NCI-H1092 (cell line): Measurements from ENCODE around the gene NUTM2B.
"Not testable (repeated sequence)": the region's sequence is repeated elsewhere in the genome, so short reads cannot be mapped to it uniquely, and the experiment has no call there.

ENCODE experiments used
- DNase-seq: peaks from one replicate; lab custom pipeline; 2025; lab: John Stamatoyannopoulos, UW

Gene NUTM2B

GRCh38 chr10:79702927-79703326 is at the start of gene NUTM2B:
TSS of gene NUTM2B (plus strand) at chr10:79703227. CDS start at chr10:79703610, 383 bp downstream.
- DNase-seq = not testable (repeated sequence)

DNA sequence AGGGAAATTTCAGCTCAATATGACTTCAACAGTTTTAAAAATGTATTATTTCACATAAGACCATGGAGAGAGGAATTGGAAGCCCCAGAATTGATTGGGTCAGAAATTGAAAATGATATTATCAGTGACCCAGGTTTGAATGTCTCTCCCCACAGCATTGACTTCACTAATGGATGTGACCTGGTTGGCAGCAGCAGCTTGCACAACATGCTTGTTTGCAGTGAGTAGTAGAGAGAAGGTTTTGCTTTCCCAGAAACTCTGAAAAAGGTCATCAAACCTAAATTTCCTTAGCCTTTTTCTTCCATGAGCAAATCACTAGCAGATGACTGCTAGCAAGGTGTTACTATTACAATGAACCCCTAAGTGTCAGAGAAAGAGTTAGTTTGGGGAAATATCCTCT is 39.7 kb upstream of the NUTM2B start:
- DNase-seq = not testable (repeated sequence)

GRCh38 chr10:79664686-79665085 is 38.3 kb upstream of the NUTM2B start:
- DNase-seq = not testable (repeated sequence)

GRCh38 chr10:79669248-79669788 is 33.7 kb upstream of the NUTM2B start:
- not testable (repeated sequence) for DNase-seq

DNA sequence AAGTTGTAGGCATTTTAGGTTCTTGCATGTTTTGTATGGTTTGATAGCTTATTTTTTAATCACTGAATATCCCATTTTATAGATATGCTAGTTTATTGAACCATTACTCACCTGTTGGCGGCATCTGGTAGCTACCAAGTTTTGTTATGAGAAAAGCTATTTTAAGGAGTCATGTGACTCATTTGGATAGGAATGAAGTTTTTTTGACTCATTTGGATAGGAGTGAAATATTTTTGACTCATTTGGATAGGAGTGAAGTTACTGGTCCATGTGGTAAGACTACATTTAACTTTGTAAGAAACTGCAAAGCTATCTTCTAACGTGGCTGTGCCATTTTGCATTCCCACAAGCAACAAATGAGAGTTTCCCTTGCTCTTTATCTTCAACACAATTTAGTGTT is 28.1 kb upstream of the NUTM2B start:
- not testable (repeated sequence) for DNase-seq

DNA sequence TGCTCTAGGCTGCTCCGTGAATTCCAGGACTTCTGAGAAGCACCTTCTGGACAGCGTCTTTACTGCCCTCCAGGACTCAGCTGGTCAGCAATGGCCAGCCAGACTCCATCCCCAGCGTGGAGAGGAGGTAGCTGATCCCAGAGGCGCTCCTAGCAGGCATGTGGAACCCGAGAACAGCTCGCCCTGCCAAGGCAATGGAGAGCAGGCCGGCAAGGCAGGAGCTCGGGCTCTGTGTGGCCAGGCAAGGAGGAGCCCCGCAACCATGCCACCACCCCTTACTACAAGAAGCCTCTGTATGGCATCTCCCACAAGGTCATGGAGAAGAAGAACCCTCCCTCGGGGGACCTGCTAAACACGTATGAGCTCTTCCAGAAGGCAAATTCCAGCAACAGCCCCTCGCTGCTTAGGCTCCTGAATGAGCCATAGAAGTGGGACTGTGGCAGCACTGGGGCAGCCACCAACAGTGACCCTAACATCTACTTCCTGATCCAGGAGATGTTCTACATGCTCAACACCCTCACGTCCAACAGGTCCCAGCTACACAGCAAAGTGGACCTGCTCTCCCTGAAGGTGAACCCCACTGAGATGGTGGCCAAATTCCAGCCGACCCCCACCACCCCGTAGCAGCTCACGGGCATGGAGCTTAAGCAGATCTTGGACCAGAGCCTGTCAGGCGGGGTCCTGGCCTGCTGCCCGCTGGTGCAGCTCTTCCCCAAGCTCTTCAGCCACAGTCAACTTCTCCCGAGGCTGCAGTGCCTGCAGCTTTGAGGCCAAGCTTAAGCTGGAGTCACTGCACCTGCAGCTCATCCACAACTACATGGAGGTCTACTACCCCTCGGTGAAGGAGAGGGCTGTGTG is 19.8 kb upstream of the NUTM2B start:
- DNase-seq = not testable (repeated sequence)

GRCh38 chr10:79683884-79684720 is 18.9 kb upstream of the NUTM2B start:
- DNase-seq = not testable (repeated sequence)

GRCh38 chr10:79685044-79685685 is 17.9 kb upstream of the NUTM2B start:
- DNase-seq = peak; percentile 10

GRCh38 chr10:79686595-79686994 is 16.4 kb upstream of the NUTM2B start:
- not testable (repeated sequence) for DNase-seq

- not testable (repeated sequence) for DNase-seq
Measured at GRCh38 chr10:79687406-79688150, 15.4 kb upstream of the NUTM2B start.

DNA sequence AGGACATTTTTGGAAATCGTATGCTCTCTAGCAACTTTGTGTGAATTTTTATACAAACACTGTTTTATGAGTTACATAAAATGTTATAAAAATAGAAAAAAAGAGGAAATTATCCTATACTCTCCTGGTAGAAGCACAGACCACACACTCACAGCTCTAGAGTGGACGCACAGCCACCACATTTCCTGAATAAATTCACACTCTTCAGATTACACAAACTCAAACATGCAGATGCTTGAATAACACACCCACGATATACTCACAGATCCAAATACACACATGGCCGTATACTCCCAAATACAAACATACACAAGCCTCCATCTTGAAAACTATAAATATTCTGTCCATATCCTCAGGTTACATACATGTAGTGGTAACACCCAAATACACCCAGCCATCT is 14.2 kb upstream of the NUTM2B start:
- DNase-seq = not testable (repeated sequence)

DNA sequence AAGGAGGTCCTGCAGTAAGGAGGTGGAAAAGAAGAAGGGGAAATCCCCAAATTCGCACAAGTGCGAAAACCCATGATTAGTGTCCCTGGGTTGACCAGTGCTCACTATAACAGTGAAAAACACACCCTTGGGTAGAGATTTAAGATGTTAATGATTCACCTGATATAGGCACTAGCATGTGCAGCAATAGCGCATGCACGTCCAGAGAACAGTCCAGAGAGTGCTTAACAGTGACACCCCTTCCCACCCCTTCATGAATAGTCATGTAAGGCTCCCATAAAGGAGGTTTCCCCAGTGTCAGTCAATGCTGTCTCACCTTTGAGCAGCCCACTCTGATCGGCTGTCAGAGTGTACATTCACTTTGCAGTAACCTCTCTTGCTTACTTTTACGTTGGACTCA is 6.4 kb upstream of the NUTM2B start:
- not testable (repeated sequence) for DNase-seq

GRCh38 chr10:79697141-79697540 is 5.9 kb upstream of the NUTM2B start:
- not testable (repeated sequence) for DNase-seq

DNA sequence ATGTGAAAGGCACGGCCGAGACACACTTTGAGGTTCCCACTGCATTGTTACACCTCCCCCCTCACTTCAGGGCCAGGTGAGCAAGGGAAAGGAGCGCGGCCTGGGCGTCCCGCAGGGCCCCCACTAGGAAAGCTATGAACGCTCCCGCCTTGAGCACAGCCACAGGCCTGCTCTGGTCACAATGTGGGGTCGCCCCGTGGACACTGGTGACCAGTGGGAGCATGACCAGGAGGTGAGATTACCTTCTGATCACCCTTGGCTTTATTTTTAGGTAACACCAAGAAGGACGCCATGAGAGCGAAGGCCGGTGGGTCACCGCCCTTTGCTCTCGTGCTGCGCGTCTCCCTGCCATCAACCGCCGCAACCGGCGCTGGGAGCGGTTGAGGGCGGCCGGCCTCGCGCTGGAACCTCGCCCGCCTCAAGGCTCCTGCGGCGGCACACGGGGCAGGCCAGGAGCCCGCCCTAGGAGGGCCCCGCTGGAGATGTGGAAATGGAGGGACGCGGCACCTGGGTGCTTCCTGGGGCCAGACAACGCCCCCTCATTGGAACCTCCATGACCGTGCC is 2.6 kb upstream of the NUTM2B start:
- not testable (repeated sequence) for DNase-seq

- DNase-seq = not testable (repeated sequence)
Measured at GRCh38 chr10:79707017-79707416, 4.0 kb downstream of the NUTM2B start.

DNA sequence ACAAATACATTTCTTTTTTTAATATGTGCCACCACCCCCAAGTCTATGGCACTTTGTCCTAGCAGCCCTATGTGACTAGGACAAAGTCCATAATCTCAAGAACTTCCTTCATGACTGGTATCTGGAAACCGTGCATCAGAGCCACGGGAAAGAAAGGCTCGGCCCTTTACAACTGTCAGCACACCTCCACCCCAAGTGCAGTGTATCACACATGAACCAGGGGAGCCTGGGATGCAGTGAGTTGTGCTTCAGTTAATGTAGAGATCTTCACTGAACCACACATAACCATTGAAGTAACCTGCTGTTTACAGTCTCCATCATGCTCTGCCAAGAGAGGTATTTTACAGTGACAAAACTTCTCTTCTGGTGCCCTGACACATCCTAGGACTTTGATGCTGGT is 11.9 kb downstream of the NUTM2B start:
- not testable (repeated sequence) for DNase-seq

GRCh38 chr10:79716917-79717579 is 14.0 kb downstream of the NUTM2B start:
- DNase-seq = not testable (repeated sequence)

- DNase-seq = not testable (repeated sequence)
Measured at GRCh38 chr10:79720000-79720399, 17.0 kb downstream of the NUTM2B start.

DNA sequence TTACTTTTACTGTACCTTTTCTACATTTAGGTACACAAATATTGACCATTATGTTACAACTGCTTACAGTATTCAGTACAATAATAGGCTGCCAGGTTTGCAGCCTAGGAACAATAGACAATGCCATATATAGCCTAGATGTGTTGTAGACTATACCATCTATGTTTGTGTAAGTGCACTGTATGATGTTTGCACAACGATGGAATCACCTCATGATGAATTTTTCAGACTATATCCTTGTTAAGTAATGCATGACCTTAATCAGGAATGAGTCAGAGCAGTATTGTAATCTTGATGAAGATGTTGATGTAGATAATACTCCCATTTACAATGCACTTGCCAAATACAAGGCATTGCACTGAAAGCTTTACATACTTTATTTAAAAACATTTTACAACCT is 23.6 kb downstream of the NUTM2B start:
- DNase-seq = not testable (repeated sequence)

DNA sequence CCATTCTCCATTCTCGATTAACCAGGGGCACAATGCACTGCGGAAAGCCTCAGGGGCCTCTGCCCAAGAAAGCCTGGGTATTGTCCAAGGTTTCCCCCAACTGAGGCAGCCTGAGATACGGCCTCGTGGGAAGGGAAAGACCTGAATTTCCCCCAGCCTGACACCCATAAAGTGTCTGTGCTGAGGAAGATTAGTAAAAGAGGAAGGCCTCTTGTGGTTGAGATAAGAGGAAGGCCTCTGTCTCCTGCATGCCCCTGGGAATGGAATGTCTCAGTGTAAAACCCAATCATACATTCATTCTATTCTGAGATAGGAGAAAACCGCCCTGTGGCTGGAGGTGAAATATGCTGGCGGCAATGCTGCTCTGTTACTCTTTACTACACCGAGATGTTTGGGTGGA is 41.8 kb downstream of the NUTM2B start:
- not testable (repeated sequence) for DNase-seq
